Fibroblast of mammary gland (primary cell): ENCODE data around the gene OR14I1.
"Not testable (repeated sequence)": the region's sequence is repeated elsewhere in the genome, so short reads cannot be mapped to it uniquely, and the experiment has no call there.

ENCODE experiments used
- DNase-seq: peaks from one replicate; pipeline ENCODE4 v3.0.0-alpha.2; 2010; ENCODE audit warnings: low read depth
- H3K4me3 ChIP-seq: 2 replicates; pipeline ENCODE4 v1.5.1; 2011; ENCODE audit warnings: low read depth, mild to moderate bottlenecking, low read length, moderate library complexity; ENCODE audit not compliant: control insufficient read depth
- CTCF ChIP-seq: conservative IDR thresholded peaks from 2 replicates; pipeline ENCODE4 v1.5.1; 2011; ENCODE audit warnings: low read depth, low read length, inconsistent platforms; ENCODE audit not compliant: control insufficient read depth, insufficient read depth

Gene OR14I1

GRCh38 chr1:248691567-248692155 lies 10.9 kb downstream of the OR14I1 start:
- DNase-seq, result no peak
- no peak for TF ChIP-seq CTCF
- no peak overlapping the region for H3K4me3 ChIP-seq

- DNase-seq, result no peak
- TF ChIP-seq CTCF, result no peak
- no peak overlapping the region for H3K4me3 ChIP-seq
These were observed 13.9 kb downstream of the OR14I1 start for GRCh38 chr1:248688527-248689298.

- TF ChIP-seq CTCF, result no peak
- no peak overlapping the region for H3K4me3 ChIP-seq
- no peak for DNase-seq
These were observed 15.8 kb downstream of the OR14I1 start for GRCh38 chr1:248686815-248687214.

GRCh38 chr1:248681651-248682050 lies 20.9 kb downstream of the OR14I1 start:
- no peak for DNase-seq
- no peak for TF ChIP-seq CTCF
- no peak overlapping the region for H3K4me3 ChIP-seq

GRCh38 chr1:248670003-248670402 lies 32.6 kb downstream of the OR14I1 start:
- TF ChIP-seq CTCF, result no peak
- DNase-seq, result peak; percentile 6
- H3K4me3 ChIP-seq, result no peak overlapping the region

- DNase-seq, H3K4me3 ChIP-seq: not testable (repeated sequence)
These were observed 38.9 kb downstream of the OR14I1 start for GRCh38 chr1:248663453-248664328.

GRCh38 chr1:248656797-248657196 lies 45.8 kb downstream of the OR14I1 start:
- H3K4me3 ChIP-seq, DNase-seq: not testable (repeated sequence)

GRCh38 chr1:248655354-248655753 lies 47.2 kb downstream of the OR14I1 start, which contains the start of gene OR2T27:
Gene OR2T27 (minus strand): TSS chr1:248655528. CDS start chr1:248650884, 4,644 bp downstream.
- not testable (repeated sequence) for DNase-seq, H3K4me3 ChIP-seq
